GM18870 (cell line): Measurements from ENCODE around the gene RANBP3.
"Not testable (repeated sequence)": the region's sequence is repeated elsewhere in the genome, so short reads cannot be mapped to it uniquely, and the experiment has no call there.

Experiments used
- ATAC-seq: cut with Tn5 transposase; IDR thresholded peaks from one replicate; pipeline ENCODE4 v1.9.1; 2021; ENCODE audit warnings: moderate library complexity; ENCODE audit not compliant: unreplicated experiment

Gene RANBP3

DNA sequence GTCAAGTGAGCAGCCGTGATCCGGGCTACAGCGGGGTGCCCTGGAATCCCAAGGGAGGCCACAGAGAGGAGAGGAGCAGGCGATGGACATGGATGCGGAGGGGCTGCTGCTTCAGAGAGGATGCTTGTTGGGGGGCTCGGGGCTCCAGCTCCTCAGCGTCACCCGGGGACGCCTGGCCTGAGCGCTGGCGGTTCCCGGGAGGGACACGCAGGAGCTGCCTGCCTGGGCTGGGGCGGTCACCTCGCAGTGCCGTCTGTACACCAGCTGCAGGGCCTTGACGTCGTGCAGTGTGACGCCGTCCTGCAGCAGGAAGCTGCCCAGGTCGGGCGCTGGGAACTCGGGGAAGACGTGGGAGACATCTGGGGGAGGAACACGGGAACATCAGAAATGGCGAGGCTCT, 29.9 kb upstream of the RANBP3 start:
- no peak for ATAC-seq

DNA sequence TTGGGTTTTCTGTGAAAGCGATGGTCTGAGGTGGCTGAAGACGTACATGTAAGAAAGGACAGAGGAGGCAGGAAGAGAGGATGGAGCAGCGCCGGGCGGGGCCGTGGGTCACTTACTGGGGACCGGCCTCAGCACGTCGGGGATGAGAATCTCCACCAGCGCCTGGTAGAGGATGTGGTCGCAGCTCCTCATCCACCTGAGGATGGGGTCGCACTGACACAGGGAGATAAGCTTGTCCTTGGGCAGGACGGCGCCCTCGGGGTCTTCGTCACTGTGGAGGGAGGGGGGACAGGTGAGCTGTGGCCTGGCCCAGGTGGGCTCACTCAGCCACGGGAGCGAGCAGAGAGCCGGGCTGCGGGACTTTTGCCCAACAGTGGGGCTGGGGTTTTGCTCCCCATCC, 29.0 kb upstream of the RANBP3 start:
- ATAC-seq: no peak

DNA sequence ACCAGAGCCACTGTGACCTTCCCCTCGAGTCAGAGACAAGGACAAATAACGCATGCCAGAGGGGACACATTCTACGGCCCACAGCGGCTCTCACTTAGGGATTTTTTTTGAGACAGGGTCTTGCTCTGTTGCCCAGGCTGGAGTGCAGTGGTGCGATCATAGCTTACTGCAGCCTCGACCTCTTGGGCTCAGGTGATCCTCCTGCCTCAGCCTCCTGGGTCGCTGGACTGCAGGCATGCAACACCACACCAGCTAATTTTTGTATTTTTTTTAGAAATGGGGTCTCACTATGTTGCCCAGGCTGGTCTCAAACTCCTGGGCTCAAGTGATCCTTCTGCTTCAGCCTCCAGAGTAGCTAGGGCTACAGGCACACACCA, 28.1 kb upstream of the RANBP3 start:
- not testable (repeated sequence) for ATAC-seq

DNA sequence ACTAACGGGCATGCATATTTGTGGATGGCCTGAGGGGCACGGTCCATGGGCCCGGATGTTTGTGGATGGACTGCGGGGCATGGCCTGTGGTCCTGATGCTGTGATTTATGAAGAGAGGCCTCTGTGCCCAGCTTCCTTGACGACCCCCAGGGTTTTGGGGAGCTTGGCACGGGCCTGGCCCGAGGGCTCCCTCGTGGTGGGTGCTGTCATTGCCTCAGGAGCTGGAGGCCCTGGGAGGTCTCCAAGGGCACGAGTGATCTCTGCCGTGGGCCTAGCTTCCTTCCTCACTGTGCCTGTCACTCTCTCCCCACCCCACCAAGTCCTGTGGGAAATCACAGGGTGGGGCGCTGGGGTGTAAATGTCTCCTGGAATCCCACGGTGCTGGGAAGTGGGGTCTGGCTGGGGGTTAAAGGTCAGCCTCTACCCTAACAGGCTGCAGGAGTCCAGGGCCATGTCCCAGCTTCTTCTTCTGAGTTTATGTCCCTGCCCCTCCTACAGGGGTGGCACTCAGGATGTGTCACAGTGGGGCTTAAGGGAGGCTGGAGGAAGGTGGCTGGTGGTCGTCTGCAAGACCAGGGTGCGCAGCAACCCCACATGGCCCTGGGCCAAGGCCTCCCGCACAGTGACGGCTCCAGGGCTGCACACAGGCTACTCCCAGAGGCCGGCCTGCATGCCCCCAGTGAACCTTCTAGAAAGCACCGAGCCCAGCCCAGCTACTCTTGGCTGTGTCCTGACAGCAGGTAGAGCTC, 27.6 kb upstream of the RANBP3 start:
- no peak for ATAC-seq

DNA sequence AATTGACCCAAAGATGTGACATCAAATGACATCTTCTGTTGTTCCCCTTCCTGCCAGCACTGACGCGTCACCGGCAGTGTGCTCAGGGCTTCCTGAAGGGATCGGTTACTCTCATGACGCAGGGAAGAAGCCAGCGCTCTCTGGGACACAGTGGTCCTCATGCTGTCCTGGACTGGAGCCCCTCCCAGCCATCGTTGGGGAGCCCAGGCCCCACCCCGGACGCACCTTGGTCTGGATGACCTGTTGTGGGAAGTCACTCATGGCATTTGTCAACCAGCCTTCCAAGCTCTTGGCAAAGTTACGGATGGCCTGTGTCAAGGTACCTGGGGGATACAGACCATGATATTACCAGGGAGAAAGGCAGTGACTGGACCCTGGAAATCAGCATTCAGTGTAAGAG, 26.0 kb upstream of the RANBP3 start:
- ATAC-seq: no peak

DNA sequence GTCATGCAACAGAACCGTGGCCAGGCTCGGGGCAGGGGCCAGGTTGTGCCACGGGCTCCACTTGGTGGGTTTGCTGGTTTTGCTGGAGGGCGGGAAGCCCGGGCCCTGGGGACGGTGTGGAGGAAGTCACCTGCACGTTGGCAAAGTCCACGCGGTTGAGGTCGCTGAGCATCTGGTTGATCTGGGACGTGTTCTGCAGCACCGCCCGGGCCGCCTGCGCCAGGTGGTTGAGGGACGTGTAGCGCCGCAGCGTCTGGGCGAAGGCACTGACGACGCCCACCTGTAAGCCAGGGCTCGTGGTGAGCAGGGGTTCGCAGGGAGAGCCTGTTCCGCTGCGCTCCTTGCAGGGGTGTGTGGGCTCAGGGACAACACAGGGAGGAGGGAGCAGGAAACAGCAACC, 24.7 kb upstream of the RANBP3 start:
- no peak for ATAC-seq

DNA sequence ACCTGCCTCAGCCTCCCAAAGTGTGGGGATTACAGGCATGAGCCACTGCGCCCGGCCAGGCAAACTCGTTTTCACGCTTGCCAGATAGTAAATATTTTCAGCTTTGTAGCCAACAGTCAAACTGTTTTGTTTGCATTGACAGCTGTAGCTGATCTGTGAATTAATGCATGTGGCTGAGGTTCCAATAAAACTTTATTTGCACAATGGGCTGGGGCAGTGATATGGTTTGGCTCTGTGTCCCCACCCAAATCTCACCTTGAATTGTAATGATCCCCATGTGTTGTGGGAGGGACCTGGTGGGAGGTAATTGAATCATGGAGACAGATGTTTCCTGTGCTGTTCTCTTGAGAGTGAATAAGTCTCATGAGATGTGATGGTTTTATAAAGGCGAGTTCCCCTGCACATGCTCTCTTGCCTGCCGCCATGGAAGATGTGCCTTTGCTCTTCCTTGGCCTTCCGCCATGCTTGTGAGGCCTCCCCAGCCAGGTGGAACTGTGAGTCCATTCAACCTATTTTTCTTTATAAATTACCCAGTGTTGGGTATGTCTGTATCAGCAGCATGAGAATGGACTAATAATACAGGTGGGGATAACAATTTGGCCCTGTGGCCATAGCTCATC, 22.4 kb upstream of the RANBP3 start:
- ATAC-seq: no peak

DNA sequence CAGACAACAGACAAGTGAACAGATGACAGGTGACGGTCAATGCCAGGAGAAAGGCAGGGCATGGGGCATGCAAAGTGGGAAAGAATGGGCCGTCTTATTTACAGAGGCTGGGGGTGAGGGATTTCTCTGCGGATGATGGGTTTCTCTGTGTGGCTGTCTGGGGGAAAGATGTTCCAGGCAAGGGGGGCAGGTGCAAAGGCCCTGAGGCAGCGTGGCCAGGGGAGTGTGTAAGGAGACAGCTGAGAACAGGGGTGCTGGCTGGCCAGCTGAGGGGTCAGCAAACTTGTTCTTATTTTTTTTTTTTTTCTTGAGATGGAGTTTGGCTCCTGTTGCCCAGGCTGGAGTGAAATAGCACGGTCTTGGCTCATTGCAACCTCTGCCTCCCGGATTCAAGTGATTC, 21.8 kb upstream of the RANBP3 start:
- no peak for ATAC-seq

DNA sequence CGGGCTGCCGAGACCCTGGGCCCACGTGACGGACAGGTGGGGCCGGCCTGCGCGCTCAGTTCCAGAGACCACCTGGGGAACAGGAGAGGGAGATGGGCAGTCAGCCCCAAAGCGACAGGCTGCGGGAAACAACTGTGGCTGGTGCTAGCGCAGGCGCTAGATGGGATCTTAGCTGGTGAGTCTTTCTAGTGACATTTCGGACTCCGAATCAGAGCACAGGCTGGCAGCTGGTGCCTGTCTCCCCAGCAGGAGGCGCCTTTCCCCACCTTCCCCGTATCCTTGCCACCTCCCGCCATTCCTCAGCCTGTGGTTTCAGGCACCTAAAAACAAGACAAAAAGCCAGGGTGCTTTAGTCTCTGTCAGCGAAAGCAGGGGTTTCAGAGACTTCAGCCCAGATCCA, 19.4 kb upstream of the RANBP3 start:
- ATAC-seq: no peak

DNA sequence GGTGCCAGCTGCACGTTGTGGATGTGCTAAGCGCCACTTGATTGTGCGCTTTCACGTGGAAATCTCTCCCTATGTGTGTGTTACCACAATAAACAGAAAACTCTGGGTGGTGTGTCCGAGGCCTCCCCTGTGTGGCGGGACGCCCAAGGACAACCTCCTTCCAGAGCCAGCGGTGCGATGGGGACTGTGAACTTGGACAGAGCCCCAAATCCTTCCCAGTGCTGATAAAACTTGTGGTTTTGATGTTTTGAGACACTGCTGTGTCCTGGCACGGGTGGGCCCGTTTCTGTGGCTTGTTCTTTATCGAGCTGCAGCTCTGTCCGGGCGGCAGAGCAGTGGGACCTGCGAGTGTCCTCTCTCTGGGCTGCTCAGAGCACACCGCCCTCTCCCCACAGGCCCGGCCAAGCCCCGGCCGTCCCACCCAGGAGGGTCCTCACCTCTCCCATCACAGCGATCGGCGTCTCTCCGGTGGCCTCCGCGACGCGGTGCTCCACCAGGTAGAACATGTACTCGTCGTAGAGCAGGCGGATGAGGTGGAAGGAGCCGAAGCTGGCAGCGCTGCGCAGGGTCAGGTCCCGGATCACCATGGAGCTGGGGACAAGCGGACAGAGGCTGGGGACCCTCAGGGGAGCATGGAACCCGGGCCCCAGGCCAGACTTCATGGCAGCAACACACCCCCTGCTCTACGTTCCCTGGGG, 18.8 kb upstream of the RANBP3 start:
- no peak for ATAC-seq

DNA sequence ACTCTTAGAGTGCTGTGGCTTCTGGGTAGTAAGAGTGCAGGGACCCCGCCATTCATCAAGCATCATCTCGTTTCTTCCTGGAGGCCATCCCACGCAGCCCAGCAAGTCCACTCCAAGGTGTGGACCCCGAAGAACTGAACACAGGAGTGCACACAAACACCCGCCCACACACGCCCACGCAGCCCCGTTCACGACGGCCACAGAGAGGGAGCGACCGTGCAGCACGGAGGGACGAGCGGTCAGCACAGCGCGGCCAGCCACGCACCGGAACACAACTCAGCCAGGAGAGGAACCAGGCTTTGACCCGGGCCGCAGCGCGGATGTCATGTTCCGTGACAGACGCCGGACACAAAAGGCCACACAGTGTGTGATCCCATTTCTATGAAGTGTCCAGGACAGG, 18.2 kb upstream of the RANBP3 start:
- no peak for ATAC-seq

DNA sequence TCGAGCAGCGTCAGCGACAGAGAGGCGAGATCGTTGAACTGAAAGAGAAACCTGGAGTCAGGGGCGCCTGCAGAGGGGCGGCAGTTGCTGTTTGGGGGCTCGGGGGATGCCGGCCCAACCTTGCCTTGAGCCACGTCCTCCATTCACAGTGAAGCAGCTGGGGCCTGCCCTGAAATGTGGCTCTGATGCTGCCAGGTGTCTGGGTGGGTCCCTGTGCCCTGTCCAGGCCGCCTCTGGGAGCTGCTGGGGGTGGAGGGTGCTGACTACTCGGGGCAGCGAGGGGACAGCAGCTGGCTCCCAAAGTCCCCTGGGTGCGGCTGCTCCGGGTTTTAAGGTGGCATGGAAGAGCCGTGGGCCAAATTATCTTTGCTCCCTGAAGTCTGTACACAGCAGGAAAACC, 17.7 kb upstream of the RANBP3 start:
- no peak for ATAC-seq

DNA sequence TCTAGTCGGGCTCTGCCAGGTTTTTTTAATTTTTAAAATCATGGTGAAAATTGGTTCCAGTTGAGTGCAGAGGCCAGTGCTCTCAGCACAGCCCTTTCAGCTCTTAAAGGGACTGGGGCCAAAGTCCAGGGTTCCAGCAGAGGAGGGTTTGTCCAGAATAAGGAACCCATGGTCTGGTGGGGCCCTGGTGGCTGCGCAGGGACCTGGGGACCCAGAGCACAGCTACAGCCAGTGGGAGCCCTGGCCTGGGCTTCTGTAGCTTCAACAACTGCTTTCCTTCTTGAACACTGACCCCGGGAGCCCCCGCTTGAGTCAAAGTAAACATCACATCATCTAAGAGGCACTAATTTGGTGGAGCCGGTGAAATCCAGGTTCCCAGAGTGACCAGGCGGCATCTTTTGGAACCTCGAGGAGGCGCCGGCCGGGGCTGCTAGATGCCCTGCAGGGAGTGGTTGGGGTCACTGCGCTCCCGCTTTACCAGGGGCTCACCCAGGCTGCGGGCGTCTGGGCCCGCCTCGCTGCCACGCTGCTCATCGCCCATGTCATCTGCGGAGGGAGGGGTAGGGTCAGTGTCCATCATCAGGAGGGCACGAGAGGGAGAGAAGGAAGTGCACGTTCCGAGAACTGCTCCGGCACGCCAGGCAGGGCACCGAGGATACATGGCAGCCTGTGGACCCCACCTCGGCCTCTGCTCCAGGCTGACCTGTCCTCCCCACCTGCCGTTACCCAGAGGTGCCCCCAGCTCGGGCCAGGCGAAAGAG, 16.6 kb upstream of the RANBP3 start:
- ATAC-seq: no peak

DNA sequence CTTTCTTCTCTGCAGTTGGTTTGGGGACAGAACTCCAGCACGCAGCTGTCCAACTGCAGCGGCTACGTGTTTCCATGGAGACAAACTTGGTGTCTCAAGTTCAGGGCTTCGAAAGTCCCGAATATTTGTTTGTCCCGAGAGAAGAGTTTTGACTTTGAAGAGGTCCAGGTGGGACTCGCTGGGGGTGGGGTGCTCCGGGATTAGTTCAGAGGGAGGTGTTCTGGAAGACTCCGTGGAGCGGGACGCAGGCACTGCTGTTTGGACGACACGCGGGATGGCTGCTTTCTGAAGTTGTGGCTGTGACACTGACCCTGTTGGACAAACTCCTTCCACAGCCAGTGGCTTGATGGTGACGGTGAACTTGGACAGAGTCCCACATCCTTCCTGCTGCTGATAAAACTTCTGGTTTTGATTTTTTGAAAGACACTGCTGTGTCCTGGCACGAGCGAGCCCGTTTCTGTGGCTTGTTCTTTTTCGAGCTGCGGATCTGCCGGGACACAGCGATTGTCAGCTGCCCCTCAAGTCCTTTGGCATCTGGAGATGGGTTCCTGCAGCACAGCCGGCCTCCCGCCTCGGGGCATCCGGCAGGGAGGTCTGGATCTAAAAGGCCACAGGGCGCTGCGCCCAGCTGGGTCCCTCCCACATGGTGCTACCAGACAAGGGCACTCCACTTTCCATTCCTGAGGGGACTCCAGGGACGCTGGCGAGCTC, 15.9 kb upstream of the RANBP3 start:
- ATAC-seq: no peak

DNA sequence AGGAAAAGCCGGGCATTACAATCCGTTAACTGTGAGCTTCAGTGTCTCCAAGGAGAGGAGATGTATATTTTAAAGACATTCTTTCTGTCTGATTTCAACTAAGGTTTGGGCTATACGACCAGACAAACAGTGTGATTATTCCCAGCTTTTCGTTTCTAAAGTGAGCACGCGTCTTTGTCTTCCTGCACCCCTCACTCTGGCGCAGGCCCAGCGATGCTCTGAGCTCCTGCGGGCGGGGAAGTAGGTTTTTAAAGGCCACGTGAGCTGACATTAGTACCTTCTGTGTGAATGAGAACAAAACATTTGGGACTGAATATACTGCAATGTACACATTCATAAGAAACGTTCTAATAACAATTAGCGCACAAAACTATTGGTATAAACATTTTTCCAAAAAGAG, 15.3 kb upstream of the RANBP3 start:
- no peak for ATAC-seq

DNA sequence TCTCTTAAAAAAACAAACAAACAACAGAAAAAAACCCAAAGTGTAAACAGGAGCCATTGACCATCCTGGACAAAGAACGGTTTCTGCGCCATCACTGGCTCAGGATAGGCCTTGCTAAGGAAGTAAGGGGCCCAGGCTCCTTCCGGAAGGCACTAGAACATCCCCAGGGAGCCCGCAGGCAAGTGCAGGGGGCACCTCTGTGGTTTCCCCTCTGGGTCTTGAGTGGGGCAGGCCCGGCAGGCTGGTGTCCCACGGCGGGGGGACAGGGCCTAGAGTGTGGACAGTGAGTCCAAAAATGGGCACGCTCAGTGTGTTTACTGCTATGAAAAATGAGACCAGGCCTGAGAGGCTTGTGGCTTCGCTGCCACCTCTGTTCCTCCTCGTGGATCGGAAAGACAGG, 14.8 kb upstream of the RANBP3 start:
- no peak for ATAC-seq

DNA sequence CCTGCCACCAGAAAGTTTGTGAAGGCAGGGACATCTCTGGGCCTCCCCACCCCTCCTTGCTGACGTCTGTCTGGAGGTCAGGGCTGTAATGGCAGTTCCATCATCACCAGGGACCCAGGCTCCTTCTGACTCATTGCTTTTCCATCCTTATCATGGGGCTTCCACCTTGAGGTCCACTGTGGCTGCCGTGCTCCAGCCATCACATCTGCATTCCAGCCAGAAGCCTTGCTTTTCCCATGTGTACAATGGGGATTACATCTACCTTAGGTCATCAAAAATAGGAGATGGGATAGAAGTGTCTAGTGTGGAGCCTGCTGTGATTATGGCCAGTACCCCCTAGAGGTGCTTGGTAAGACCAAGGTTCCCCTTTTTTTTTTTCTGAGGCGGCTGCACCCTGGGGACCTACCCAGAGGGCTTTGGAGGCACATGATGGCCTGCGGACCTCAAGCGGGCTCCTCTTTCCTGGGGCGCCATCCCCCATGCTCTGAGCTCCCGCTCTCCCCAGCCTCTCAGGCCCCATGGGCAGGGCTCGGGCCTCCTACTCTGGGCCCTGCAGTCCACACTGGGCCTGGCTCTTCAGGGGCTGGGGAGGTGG, 13.4 kb upstream of the RANBP3 start:
- no peak for ATAC-seq

DNA sequence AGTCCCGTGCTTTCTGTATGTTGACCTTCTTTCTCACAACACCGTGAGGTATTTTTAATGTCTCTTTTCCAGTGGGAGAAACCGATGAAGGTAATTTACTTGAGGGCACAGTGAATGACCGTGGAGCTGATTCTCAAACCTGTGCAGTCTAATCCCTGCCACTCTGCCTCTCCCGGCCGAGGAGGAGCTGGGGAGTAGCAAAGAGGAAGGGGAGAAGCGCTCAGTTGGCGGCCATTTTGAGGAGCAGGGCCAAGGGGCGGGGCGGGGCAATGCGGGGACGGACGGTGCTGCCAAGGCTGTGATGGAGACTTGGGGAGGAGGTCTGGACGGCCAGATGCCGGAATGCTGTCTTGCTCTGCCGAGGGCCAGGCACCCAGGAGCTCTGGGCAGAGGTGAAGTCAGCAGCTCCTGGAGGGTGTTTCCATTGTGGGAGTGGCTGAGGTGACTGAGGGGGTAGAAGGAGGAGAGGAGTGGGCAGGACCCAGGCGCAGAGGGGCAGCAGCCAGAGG, 12.4 kb upstream of the RANBP3 start:
- ATAC-seq: no peak

DNA sequence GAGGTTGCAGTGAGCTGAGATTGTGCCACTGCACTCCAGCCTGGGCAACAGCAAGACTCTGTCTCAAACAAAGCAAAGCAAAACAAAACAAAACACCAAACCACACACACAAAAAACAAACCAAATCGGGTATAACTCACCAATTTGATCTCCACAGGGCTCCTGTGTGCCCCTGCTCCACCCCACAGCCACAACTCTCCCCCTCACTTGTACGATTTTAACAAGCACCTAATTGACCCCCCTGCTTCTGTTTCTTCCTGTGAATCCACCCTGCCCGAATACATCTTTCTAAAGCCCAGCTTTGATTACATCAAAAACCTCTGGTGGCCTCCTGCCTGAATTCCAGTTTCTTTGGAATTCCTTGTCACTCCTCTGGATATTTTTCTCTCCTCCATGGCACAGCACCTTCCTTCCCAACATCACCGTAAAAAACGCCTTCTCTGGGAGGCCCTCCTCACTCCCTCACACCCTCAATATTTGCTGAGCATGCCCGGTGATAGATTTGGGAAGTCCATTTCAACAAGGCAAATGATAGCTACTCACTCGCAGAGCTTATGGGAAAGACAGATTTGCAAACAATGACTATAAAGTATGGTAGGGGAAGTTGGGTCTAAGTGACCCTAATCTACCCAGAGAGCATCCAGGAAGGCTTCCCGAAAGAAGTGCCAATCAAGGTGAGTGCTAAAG, 11.6 kb upstream of the RANBP3 start:
- no peak for ATAC-seq
